ENCODE data around the gene CDH13. TPM values are rescaled to one million over a fixed set of nuclear protein-coding genes. Genes with fewer than 3 reads are reported as not detected.
"Not testable (repeated sequence)": the region's sequence is repeated elsewhere in the genome, so short reads cannot be mapped to it uniquely, and the experiment has no call there.

Gene CDH13
- total and polyA plus RNA-seq, 9 donors: 1.9 to 34.2 (median 4.8) TPM

DNA sequence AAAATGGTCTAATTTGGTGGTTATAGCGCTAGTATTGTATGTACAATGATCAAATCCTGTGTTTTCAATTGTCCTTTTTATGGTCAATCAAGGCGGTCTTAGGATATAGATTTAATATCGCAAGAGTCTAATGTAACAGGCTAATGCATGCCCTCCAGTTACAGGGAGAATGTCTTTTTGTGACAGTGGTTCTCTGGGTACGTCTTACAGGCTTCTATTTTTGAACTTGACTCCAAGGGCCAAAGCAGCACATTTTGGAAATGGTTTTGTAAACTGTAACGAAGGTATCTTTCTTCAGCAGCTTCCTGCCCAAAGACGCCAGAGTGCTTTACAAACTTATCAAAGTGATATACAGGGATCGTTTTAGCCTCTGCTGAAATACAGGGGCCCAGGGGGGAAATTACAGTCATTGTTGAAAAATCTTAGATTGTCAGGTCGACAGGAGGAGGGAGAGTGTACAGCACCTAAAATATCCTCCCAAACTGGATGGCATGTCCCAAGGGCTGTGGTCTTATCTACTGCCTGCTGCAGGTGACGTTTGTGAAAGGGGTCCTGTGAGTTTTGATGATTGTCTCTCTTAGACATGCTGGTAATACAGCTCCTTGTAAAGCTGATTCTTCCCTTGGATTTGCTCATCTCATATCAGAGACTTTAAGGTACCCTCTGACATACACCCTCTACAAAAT is 288.5 kb downstream of the CDH13 start:
- 39 to 64% (median 45%) methylated on average over 9 of the region's 9 CpGs for WGBS, 3 donors
- no peak for DNase-seq
- H3K27me3 ChIP-seq: no peaks in the 10 kb centered on the region
- H3K4me1 ChIP-seq (ENCODE audit: insufficient read depth): no peaks in the 10 kb centered on the region
- no peak overlapping the region for H3K4me3 ChIP-seq
- TF ChIP-seq EP300 (IDR thresholded peaks at IDR 0.05) (no peak), POLR2A (IDR thresholded peaks at IDR 0.05) (no peak)
- TF ChIP-seq, protein P1, sequence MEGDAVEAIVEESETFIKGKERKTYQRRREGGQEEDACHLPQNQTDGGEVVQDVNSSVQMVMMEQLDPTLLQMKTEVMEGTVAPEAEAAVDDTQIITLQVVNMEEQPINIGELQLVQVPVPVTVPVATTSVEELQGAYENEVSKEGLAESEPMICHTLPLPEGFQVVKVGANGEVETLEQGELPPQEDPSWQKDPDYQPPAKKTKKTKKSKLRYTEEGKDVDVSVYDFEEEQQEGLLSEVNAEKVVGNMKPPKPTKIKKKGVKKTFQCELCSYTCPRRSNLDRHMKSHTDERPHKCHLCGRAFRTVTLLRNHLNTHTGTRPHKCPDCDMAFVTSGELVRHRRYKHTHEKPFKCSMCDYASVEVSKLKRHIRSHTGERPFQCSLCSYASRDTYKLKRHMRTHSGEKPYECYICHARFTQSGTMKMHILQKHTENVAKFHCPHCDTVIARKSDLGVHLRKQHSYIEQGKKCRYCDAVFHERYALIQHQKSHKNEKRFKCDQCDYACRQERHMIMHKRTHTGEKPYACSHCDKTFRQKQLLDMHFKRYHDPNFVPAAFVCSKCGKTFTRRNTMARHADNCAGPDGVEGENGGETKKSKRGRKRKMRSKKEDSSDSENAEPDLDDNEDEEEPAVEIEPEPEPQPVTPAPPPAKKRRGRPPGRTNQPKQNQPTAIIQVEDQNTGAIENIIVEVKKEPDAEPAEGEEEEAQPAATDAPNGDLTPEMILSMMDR (IDR thresholded peaks at IDR 0.05): no peak
- H3K9me3 ChIP-seq: no peaks in the 10 kb centered on the region
- no peak overlapping the region for H3K27ac ChIP-seq
- no peaks in the 10 kb centered on the region for H3K36me3 ChIP-seq
- intact Hi-C loops (cut with DNase I): no loop called here

DNA sequence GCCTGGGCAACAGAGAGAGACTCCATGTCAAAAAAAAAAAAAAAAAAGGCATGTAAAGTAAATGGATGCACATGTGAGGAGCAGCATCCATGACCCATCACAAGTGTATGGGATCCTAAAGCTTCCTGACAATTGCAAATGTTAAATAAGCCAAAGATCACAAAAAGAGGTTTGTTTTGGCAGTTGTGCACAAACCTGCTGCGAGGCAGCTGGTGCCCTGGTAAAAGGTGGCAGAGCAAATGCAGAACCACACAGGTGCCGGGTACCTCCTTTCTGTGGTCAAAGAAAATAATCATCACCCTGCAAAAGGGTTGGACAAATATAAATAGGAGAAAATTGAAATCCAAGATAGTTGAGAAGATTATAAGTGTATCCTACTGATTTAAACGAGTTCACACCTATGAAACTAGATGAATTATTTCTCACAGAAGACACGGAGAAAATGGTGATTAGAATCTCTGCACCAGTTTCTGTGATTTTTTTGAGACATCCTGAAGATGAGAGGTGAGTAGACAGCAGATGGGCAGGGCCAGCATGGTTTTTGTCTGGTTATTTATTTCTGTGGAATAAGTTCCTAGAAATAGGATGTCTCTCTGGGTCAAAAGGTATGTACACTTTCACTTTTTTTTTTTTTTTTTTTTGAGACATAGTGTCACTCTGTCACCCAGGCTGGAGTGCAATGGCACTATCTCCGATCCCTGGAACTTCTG is 291.3 kb downstream of the CDH13 start:
- 68 to 81% (median 68%) methylated on average over 5 of the region's 5 CpGs for WGBS, 3 donors
- no peaks in the 10 kb centered on the region for H3K4me1 ChIP-seq (ENCODE audit: insufficient read depth)
- H3K27me3 ChIP-seq: no peaks in the 10 kb centered on the region
- no peaks in the 10 kb centered on the region for H3K36me3 ChIP-seq
- DNase-seq: no peak
- no peak overlapping the region for H3K4me3 ChIP-seq
- TF ChIP-seq EP300 (IDR thresholded peaks at IDR 0.05) (no peak), POLR2A (IDR thresholded peaks at IDR 0.05) (no peak)
- TF ChIP-seq, protein P1 (IDR thresholded peaks at IDR 0.05): no peak
- intact Hi-C loops (cut with DNase I): no loop called here
- H3K27ac ChIP-seq: no peak overlapping the region
- H3K9me3 ChIP-seq: no peaks in the 10 kb centered on the region

DNA sequence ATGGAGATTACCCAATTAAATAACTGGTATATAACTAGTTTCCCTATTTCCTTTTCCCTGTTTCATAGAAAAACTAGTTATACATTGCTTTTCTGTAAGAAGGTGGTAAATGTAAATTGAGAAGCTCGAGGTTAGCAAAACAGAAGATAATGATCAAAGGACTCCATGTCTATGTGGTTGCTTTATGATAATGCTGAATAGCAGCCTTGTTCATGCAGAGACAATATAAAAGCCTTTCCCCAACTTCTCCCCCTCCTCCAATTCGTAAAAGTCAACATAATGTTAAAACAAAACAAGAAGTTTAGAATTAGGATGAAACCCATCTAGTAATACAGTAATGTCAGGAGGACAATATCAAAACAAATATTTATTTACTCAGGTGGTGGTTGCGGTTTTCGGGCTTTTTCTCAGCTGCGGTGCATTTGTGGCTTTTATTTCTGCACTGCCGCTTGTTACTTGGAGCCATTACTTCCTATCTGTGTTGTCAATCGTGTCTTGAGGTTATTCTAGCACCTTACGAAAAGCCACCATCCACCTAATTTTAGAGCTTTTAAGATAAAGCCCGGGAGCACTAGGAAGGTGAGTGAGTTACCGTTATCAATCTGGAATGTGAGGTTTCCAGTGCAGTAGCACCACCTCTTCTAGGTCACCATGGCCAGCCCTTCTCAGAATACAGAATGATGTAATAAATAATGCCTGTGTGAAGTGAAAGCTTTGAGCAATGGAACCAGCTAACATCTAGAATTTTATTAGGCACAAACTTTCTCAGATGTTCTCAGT is 297.5 kb downstream of the CDH13 start:
- H3K4me1 ChIP-seq (ENCODE audit: insufficient read depth): no peaks in the 10 kb centered on the region
- intact Hi-C loops (cut with DNase I): no loop called here
- no peak overlapping the region for H3K27ac ChIP-seq
- TF ChIP-seq, protein P1 (IDR thresholded peaks at IDR 0.05): no peak
- no peak for TF ChIP-seq POLR2A (IDR thresholded peaks at IDR 0.05)
- TF ChIP-seq EP300 (IDR thresholded peaks at IDR 0.05): no peak
- H3K9me3 ChIP-seq: no peaks in the 10 kb centered on the region
- no peaks in the 10 kb centered on the region for H3K36me3 ChIP-seq
- DNase-seq: no peak
- 57 to 70% (median 63%) methylated on average over 10 of the region's 10 CpGs for whole genome bisulfite sequencing, 3 donors
- H3K4me3 ChIP-seq: no peak overlapping the region
- H3K27me3 ChIP-seq: no peaks in the 10 kb centered on the region

DNA sequence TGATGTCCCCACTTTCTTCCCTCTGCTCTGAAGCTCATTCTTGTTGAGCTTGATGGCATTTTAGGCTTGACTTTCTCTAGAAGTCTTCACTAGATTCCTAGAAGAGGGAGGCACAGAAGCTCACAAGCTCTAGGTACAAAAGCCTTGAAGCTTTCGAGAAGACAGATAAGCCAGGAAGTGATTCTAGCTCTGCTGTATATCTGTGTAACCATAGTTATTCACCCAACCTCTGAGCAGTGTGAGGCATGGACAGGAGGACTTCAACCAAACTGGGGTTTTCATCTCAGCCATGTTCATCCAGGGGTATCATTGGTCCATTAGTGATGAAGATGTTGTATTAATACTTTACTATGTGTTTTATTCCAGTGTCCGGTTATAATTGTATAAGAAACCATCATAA is 299.7 kb downstream of the CDH13 start:
- intact Hi-C loops (cut with DNase I): no loop called here
- no peaks in the 10 kb centered on the region for H3K4me1 ChIP-seq (ENCODE audit: insufficient read depth)

DNA sequence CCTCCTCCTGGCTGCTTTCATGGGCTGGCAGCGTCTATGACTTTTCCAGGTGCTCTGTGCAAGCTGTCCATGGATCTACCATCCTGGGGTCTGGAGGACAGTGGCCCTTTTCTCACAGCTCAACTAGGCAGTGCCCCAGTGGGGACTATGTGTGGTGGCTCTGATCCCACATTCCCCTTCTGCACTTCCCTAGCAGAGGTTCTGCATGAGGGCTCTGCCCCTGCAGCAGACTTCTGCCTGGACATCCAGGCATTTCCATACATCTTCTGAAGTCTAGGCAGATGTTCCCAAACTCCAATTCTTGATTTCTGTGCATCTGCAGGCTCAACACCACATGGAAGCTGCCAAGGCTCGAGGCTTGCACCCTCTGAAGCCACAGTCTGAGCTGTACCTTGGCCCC is 307.2 kb downstream of the CDH13 start:
- H3K27ac ChIP-seq; H3K4me3 ChIP-seq; H3K9me3 ChIP-seq; H3K27me3 ChIP-seq; intact Hi-C loops (cut with DNase I); DNase-seq; H3K36me3 ChIP-seq; H3K4me1 ChIP-seq (ENCODE audit: insufficient read depth): not testable (repeated sequence)
- 68 to 94% (median 69%) methylated on average over 2 of the region's 2 CpGs for WGBS, 3 donors

More for the DNA sequence above, 299.7 kb downstream of the CDH13 start:
- Histone ChIP-seq H3K27me3 (no peaks in the 10 kb centered on the region), H3K4me3 (no peak overlapping the region), H3K27ac (no peak overlapping the region), H3K36me3 (no peaks in the 10 kb centered on the region), H3K9me3 (no peaks in the 10 kb centered on the region)
- DNase-seq: no peak
- TF ChIP-seq EP300 (IDR thresholded peaks at IDR 0.05): no peak
- no peak for TF ChIP-seq POLR2A (IDR thresholded peaks at IDR 0.05)
- WGBS, 3 donors: 69 to 76% (median 74%) methylated on average over 2 of the region's 2 CpGs
